SH-SY5Y (cell line): ENCODE results near the gene FFAR1.

Experiments used
- GATA2 ChIP-seq: IDR thresholded peaks from 2 replicates; pipeline ENCODE4 v1.6.1; 2011; ENCODE audit warnings: mild to moderate bottlenecking, low read depth, low read length
- GATA3 ChIP-seq: IDR thresholded peaks from 2 replicates; pipeline ENCODE4 v1.6.1; 2011; ENCODE audit warnings: low read depth, mild to moderate bottlenecking, low read length, moderate library complexity

The FFAR1 gene

GRCh38 chr19:35344511-35345031 is 3.1 kb upstream of the FFAR1 start:
- no peak for TF ChIP-seq GATA2
- no peak for TF ChIP-seq GATA3

- TF ChIP-seq GATA2 (no peak), GATA3 (no peak)
Measured at GRCh38 chr19:35345671-35346111, 2.0 kb upstream of the FFAR1 start.

DNA sequence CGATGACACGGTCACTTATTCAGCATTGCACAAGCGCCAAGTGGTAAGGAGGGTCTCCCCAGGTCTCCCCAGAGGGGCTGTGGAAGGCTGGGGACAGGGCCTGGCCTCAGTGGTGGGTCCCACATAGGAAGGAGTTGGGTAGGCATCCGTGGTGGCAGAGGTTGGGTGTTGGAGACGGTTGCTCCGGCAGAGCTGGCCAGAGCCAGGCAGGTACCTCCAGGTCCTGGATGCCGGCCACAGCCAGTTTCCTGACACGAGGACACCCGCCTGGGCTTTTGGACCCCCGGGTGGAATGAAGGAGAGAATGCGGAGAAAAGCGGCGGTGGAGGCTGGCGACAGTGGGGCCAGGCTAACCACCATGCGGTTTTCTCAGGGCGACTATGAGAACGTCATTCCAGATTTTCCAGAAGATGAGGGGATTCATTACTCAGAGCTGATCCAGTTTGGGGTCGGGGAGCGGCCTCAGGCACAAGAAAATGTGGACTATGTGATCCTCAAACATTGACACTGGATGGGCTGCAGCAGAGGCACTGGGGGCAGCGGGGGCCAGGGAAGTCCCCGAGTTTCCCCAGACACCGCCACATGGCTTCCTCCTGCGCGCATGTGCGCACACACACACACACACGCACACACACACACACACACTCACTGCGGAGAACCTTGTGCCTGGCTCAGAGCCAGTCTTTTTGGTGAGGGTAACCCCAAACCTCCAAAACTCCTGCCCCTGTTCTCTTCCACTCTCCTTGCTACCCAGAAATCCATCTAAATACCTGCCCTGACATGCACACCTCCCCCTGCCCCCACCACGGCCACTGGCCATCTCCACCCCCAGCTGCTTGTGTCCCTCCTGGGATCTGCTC is 1.3 kb upstream of the FFAR1 start:
- TF ChIP-seq GATA2 (no peak), GATA3 (no peak)

DNA sequence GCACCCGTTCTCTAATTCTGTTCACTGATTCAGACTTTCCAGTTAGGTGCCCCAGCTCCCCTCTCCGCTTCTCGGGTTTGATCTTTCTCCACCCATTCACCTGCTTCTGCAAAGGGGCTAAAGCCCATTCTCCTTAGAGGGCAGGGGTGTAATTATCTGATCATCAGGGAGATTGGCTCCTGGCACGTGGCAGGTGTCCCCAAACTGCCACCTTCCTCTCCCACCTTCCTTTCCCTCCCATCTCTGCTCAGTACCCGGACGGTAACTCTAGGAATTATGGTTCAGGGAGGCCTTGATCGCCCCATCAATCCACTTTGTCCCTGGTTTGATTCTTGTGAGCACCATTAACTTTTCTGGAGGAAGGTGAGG is 212 bp downstream of the FFAR1 start:
- TF ChIP-seq GATA2 (no peak), GATA3 (no peak)

- TF ChIP-seq GATA2, result no peak
- no peak for TF ChIP-seq GATA3
Measured at GRCh38 chr19:35348911-35349611, 1.4 kb downstream of the FFAR1 start.

- TF ChIP-seq GATA2 (no peak), GATA3 (no peak)
Measured at GRCh38 chr19:35349614-35350521, 2.2 kb downstream of the FFAR1 start.

GRCh38 chr19:35350591-35350990 is 2.9 kb downstream of the FFAR1 start:
- TF ChIP-seq GATA3 (no peak), GATA2 (no peak)

DNA sequence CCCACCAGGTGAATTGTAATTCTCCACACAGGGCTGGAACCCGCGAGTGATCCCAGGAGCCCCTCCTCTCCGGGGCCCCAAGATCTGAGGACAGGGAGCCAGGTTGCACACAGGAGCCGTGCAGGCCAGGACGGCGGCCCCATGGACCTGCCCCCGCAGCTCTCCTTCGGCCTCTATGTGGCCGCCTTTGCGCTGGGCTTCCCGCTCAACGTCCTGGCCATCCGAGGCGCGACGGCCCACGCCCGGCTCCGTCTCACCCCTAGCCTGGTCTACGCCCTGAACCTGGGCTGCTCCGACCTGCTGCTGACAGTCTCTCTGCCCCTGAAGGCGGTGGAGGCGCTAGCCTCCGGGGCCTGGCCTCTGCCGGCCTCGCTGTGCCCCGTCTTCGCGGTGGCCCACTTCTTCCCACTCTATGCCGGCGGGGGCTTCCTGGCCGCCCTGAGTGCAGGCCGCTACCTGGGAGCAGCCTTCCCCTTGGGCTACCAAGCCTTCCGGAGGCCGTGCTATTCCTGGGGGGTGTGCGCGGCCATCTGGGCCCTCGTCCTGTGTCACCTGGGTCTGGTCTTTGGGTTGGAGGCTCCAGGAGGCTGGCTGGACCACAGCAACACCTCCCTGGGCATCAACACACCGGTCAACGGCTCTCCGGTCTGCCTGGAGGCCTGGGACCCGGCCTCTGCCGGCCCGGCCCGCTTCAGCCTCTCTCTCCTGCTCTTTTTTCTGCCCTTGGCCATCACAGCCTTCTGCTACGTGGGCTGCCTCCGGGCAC is 3.9 kb downstream of the FFAR1 start:
- TF ChIP-seq GATA3 (no peak), GATA2 (no peak)

- TF ChIP-seq GATA2 (no peak), GATA3 (no peak)
Measured at GRCh38 chr19:35352177-35352447, 4.4 kb downstream of the FFAR1 start.

GRCh38 chr19:35352448-35353304 is 5.0 kb downstream of the FFAR1 start:
- no peak for TF ChIP-seq GATA2
- no peak for TF ChIP-seq GATA3

- TF ChIP-seq GATA2 (no peak), GATA3 (no peak)
Measured at GRCh38 chr19:35353635-35354034, 5.9 kb downstream of the FFAR1 start.

DNA sequence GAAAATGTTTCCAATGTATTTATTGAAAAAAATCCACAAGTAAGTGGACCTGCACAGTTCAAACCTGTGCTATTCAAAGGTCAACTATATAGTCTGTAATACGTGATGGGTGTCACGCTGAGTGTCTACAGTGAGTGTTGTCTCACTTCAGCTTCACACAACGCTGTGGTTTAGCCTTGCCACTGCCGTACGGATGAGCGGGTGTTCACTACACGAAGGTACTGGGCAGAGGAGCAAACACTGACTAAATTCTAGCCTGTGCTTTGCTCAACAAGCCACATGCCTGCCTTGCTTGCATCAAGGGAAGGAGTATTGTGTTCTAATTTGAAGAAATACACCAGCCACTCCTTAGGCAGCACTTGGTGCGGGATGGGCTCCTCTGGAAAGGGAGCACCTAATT is 7.2 kb downstream of the FFAR1 start:
- no peak for TF ChIP-seq GATA3
- TF ChIP-seq GATA2, result no peak

DNA sequence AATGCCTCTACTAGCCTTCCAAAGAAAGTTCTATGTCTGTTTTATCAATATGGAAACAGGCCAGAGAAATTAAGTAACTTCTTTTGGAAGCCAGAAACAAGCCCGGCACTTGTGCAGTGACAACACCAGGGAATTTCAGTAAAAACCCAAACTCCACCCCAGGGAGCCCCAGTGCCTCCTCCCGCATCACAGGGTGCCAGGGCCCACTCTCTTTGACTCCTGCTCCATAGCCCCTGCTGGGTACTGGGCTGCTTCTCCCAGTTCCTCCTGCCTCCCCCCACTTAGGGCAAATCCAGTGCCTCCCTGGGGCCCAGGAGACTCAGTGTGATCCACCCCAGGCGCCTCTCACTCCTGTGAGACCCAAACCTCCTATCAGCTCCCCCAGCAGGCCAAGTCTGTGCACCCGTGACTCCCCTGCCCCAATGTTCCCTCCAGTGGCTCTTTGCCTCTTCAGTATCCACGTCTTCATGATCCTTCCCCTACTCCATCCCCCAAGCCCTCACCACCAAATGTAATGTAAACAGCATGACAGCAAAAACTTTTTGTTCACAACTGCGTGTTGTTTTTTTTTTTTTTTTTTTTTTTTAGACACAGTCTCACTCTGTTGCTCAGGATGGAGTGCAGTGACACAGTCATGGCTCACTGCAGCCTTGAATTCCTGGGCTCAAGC is 8.2 kb downstream of the FFAR1 start:
- no peak for TF ChIP-seq GATA2
- no peak for TF ChIP-seq GATA3
